K562 (cell line): ENCODE results near the gene IL20. TPM values are rescaled to one million over a fixed set of nuclear protein-coding genes. Genes with fewer than 3 reads are reported as not detected.

Experiments used
- ATF7 ChIP-seq: fragments of 450-650 bp; IDR thresholded peaks from 2 replicates; pipeline ENCODE4 v1.7.1; 2014; ENCODE audit warnings: mild to moderate bottlenecking, moderate library complexity
- BDP1 ChIP-seq: IDR thresholded peaks from 3 replicates; pipeline ENCODE4 v1.6.1; 2011; ENCODE audit not compliant: insufficient read length, insufficient read depth
- BRCA1 ChIP-seq, 2 experiments: fragments of 450-650 bp in 1 of 2; sonication (generic) in 1 of 2; formaldehyde crosslinking in 1 of 2; IDR thresholded peaks; 2 replicates each; pipeline versions ENCODE4 v1.5.0 to v1.6.1; 2017 to 2020; ENCODE audit warnings: mild to moderate bottlenecking in 1 of 2, missing genetic modification reagents in 1 of 2
- CREM ChIP-seq: IDR thresholded peaks from 2 replicates; pipeline ENCODE4 v1.6.1; 2014; ENCODE audit warnings: antibody characterized with exemption, low read depth
- CSDE1 ChIP-seq, 2 experiments: fragments of 450-650 bp; IDR thresholded peaks; 2 replicates each; pipeline ENCODE4 v1.6.1; 2016; ENCODE audit warnings: mild to moderate bottlenecking in 1 of 2
- HDGF ChIP-seq: fragments of 450-650 bp; IDR thresholded peaks from 2 replicates; pipeline ENCODE4 v1.6.1; 2016
- LARP7 ChIP-seq: fragments of 450-650 bp; IDR thresholded peaks from 2 replicates; pipeline ENCODE4 v1.6.1; 2016
- MCM7 ChIP-seq, 2 experiments: fragments of 450-650 bp; IDR thresholded peaks; 2 replicates each; pipeline ENCODE4 v1.6.1; 2016 to 2018
- PCBP2 ChIP-seq: fragments of 200-400 bp; formaldehyde crosslinking; IDR thresholded peaks from 2 replicates; pipeline ENCODE4 v1.6.1; 2018; ENCODE audit warnings: low read length, low read depth, mild to moderate bottlenecking, moderate library complexity; ENCODE audit not compliant: poor library complexity, severe bottlenecking
- SAP30 ChIP-seq: fragments of 200-600 bp; sonication (generic); IDR thresholded peaks from 2 replicates; pipeline ENCODE4 v1.6.1; 2012; ENCODE audit warnings: borderline replicate concordance, low read depth, mild to moderate bottlenecking, moderate library complexity, low read length, control low read depth, inconsistent platforms; ENCODE audit not compliant: insufficient read depth, poor library complexity, severe bottlenecking
- SP2 ChIP-seq: IDR thresholded peaks from 2 replicates; pipeline ENCODE4 v1.6.1; 2011; ENCODE audit warnings: mild to moderate bottlenecking, low read depth, low read length, moderate library complexity; ENCODE audit not compliant: poor library complexity, severe bottlenecking; ENCODE audit errors: extremely low read depth
- ZBTB8A ChIP-seq: fragments of 450-650 bp; IDR thresholded peaks from 2 replicates; pipeline ENCODE4 v1.6.1; 2018; ENCODE audit warnings: mild to moderate bottlenecking, moderate library complexity; ENCODE audit not compliant: partially characterized antibody
- ZFX ChIP-seq: sonication (generic); formaldehyde crosslinking; IDR thresholded peaks from 2 replicates; pipeline ENCODE4 v1.8.0; 2022; ENCODE audit warnings: mild to moderate bottlenecking, missing genetic modification reagents, moderate library complexity
- ZNF311 ChIP-seq: fragments of 250-450 bp; sonication (Bioruptor Pico); IDR thresholded peaks from 2 replicates; pipeline ENCODE4 v1.4.0; 2020; ENCODE audit warnings: mild to moderate bottlenecking, moderate library complexity
- ZNF347 ChIP-seq: fragments of 450-650 bp; formaldehyde crosslinking; IDR thresholded peaks from 2 replicates; pipeline ENCODE4 v1.4.0; 2020; ENCODE audit warnings: low read depth, mild to moderate bottlenecking, moderate library complexity
- ZNF830 ChIP-seq: fragments of 250-450 bp; sonication (Bioruptor Pico); IDR thresholded peaks from 2 replicates; pipeline ENCODE4 v1.5.0; 2021; ENCODE audit warnings: mild to moderate bottlenecking
- polyA plus RNA-seq, 8 experiments: library from polyadenylated mRNA; depleted of rRNA in 4 of 8; stranded (reverse) in 5 of 8; unstranded in 3 of 8; fragments of >200 nt; fragmentation: Nextera tagmentation in 2 of 8; fragmentation: Illumina TruSeq in 1 of 8; extraction: Ambion mirVana in 2 of 8; extraction: Trizol in 1 of 8; gene quantifications; 2 replicates each; pipeline versions ENCODE4 v1.2.1 to v1.2.3, GENCODE V29; 2011 to 2014; ENCODE audit warnings: inconsistent platforms in 1 of 8, missing spikeins in 1 of 8
- total RNA-seq, 7 experiments: library from RNA; depleted of rRNA in 6 of 7; stranded (reverse); fragments of >200 nt in 6 of 7; fragmentation: Illumina TruSeq in 2 of 7; extraction: Trizol in 2 of 7; gene quantifications; 2 replicates each; pipeline versions ENCODE4 v1.2.1 to v1.2.3, GENCODE V29; 2011 to 2021; ENCODE audit warnings: low replicate concordance in 1 of 7
- TF ChIP-seq, protein P1 (sequence below): fragments of 450-650 bp; IDR thresholded peaks from 2 replicates; pipeline ENCODE4 v1.6.1; 2018; ENCODE audit warnings: mild to moderate bottlenecking, low read depth; ENCODE audit not compliant: partially characterized antibody
- TF ChIP-seq, protein P2 (sequence below): fragments of 250-450 bp; sonication (Bioruptor Pico); IDR thresholded peaks from 2 replicates; pipeline ENCODE4 v1.5.0; 2021; ENCODE audit warnings: mild to moderate bottlenecking, borderline replicate concordance
- TF ChIP-seq, protein P3 (sequence below): sonication (generic); formaldehyde crosslinking; IDR thresholded peaks from 2 replicates; pipeline ENCODE4 v1.8.1; 2023; ENCODE audit warnings: mild to moderate bottlenecking, missing genetic modification reagents
- TF ChIP-seq, protein P4 (sequence below): fragments of 250-450 bp; sonication (Bioruptor Pico); IDR thresholded peaks from 2 replicates; pipeline ENCODE4 v1.5.0; 2021

IL20 gene
- total and polyA plus RNA-seq, 9 of the 15 experiments (the other 6 are each of a cell fraction or from before 2014, with no cell fraction given), result not detected

DNA sequence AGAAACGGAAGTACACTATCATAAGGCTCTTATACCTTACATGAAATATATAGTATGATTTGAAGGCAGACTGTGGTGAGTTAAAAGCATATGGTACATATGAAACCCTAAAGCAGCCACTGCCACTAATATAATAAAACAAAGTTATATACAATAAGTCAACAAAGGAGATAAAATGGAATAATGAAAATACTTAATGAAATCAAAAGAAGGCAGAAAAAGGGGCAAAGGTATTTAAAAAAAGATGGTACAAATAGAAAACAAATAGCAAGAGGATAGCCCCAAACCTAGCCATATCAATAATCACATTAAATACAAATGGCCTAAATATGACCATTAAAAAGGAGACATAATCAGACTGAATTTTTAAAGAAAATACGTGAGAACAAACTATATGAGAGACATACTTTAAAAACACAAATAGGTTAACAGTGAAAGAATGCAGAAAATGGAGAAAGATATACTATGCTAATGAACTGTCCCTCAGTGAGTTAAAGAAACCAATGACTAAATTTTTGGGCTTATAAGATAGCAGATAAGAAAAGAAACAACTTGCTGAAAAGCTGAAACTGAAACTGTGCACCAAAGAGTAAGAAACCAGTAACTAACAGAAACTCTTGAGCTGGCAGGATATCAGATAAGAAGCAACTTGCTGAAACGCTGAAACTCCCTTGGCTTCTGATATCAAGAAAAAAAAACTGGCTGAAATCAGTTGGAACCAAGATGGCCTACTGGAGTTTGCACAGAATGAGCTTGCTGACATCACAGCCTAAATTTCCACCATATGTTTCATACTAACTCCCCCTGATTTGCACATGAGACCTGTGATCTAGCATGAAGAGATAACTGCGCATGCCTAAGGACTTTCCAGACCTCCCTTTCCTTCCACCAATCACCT, 48.8 kb upstream of the IL20 start (continued):
- TF ChIP-seq, protein P1, sequence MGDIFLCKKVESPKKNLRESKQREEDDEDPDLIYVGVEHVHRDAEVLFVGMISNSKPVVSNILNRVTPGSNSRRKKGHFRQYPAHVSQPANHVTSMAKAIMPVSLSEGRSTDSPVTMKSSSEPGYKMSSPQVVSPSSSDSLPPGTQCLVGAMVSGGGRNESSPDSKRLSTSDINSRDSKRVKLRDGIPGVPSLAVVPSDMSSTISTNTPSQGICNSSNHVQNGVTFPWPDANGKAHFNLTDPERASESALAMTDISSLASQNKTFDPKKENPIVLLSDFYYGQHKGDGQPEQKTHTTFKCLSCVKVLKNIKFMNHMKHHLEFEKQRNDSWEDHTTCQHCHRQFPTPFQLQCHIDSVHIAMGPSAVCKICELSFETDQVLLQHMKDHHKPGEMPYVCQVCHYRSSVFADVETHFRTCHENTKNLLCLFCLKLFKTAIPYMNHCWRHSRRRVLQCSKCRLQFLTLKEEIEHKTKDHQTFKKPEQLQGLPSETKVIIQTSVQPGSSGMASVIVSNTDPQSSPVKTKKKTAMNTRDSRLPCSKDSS, result no peak
- peak; percentile 79 for TF ChIP-seq ATF7
- no peak for TF ChIP-seq ZNF347 (CRISPR knock-in tag)
- TF ChIP-seq BDP1, result no peak
- TF ChIP-seq, protein P2, sequence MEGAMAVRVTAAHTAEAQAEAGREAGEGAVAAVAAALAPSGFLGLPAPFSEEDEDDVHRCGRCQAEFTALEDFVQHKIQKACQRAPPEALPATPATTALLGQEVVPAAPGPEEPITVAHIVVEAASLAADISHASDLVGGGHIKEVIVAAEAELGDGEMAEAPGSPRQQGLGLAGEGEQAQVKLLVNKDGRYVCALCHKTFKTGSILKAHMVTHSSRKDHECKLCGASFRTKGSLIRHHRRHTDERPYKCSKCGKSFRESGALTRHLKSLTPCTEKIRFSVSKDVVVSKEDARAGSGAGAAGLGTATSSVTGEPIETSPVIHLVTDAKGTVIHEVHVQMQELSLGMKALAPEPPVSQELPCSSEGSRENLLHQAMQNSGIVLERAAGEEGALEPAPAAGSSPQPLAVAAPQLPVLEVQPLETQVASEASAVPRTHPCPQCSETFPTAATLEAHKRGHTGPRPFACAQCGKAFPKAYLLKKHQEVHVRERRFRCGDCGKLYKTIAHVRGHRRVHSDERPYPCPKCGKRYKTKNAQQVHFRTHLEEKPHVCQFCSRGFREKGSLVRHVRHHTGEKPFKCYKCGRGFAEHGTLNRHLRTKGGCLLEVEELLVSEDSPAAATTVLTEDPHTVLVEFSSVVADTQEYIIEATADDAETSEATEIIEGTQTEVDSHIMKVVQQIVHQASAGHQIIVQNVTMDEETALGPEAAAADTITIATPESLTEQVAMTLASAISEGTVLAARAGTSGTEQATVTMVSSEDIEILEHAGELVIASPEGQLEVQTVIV, result no peak
- no peak for TF ChIP-seq HDGF
- no peak for TF ChIP-seq SAP30
- TF ChIP-seq LARP7, result no peak
- peak; percentile 75 for TF ChIP-seq CREM
- no peak for TF ChIP-seq ZNF830 (CRISPR knock-in tag)
- no peak for TF ChIP-seq PCBP2
- TF ChIP-seq ZBTB8A, result peak; percentile 56
- TF ChIP-seq ZFX (CRISPR knock-in tag), result no peak
- no peak for TF ChIP-seq MCM7 (IDR thresholded peaks at IDR 0.05)
- TF ChIP-seq SP2, result no peak
- TF ChIP-seq ZNF311 (CRISPR knock-in tag), result no peak
- TF ChIP-seq, protein P3, sequence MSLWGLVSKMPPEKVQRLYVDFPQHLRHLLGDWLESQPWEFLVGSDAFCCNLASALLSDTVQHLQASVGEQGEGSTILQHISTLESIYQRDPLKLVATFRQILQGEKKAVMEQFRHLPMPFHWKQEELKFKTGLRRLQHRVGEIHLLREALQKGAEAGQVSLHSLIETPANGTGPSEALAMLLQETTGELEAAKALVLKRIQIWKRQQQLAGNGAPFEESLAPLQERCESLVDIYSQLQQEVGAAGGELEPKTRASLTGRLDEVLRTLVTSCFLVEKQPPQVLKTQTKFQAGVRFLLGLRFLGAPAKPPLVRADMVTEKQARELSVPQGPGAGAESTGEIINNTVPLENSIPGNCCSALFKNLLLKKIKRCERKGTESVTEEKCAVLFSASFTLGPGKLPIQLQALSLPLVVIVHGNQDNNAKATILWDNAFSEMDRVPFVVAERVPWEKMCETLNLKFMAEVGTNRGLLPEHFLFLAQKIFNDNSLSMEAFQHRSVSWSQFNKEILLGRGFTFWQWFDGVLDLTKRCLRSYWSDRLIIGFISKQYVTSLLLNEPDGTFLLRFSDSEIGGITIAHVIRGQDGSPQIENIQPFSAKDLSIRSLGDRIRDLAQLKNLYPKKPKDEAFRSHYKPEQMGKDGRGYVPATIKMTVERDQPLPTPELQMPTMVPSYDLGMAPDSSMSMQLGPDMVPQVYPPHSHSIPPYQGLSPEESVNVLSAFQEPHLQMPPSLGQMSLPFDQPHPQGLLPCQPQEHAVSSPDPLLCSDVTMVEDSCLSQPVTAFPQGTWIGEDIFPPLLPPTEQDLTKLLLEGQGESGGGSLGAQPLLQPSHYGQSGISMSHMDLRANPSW (CRISPR knock-in tag), result no peak
- no peak; a peak in 1 of 4 replicates for TF ChIP-seq CSDE1 (IDR thresholded peaks at IDR 0.05)
- TF ChIP-seq BRCA1 (IDR thresholded peaks at IDR 0.05), result no peak
- no peak for TF ChIP-seq BRCA1 (CRISPR knock-in tag; IDR thresholded peaks at IDR 0.05)
- TF ChIP-seq, protein P4, sequence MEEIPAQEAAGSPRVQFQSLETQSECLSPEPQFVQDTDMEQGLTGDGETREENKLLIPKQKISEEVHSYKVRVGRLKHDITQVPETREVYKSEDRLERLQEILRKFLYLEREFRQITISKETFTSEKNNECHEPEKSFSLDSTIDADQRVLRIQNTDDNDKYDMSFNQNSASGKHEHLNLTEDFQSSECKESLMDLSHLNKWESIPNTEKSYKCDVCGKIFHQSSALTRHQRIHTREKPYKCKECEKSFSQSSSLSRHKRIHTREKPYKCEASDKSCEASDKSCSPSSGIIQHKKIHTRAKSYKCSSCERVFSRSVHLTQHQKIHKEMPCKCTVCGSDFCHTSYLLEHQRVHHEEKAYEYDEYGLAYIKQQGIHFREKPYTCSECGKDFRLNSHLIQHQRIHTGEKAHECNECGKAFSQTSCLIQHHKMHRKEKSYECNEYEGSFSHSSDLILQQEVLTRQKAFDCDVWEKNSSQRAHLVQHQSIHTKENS (CRISPR knock-in tag), result no peak
